ENCODE measurements around the gene TNS2.
A peak's percentile ranks its signal among the peaks of the same experiment; 100 is the strongest.

The TNS2 gene

GRCh38 chr12:53005215-53005985 is 44.5 kb upstream of the TNS2 start:
- no peak for TF ChIP-seq CREB1 (IDR thresholded peaks at IDR 0.05; ENCODE audit: low read depth)
- no peak for TF ChIP-seq MAX (IDR thresholded peaks at IDR 0.05)

- TF ChIP-seq CEBPB (IDR thresholded peaks at IDR 0.05), result peak; percentile 65
- TF ChIP-seq ZBTB7A (IDR thresholded peaks at IDR 0.05; ENCODE audit: low read depth), result no peak; the same call in 1 of the 2 replicates
- TF ChIP-seq FOXM1 (IDR thresholded peaks at IDR 0.05; ENCODE audit: borderline replicate concordance, low read depth), result peak; percentile 33; the same call in 1 of the 2 replicates
- no peak for TF ChIP-seq EP300 (IDR thresholded peaks at IDR 0.05; ENCODE audit: borderline replicate concordance)
- TF ChIP-seq TEAD4 (IDR thresholded peaks at IDR 0.05), result peak; percentile 35
- 0 out of 2 replicates have a peak, but pooled peaks have one; percentile 32 for TF ChIP-seq REST (IDR thresholded peaks at IDR 0.05; ENCODE audit: low read depth)
- TF ChIP-seq USF1 (IDR thresholded peaks at IDR 0.05), result peak; percentile 97
- TF ChIP-seq YY1 (IDR thresholded peaks at IDR 0.05; ENCODE audit: low read depth), result peak; percentile 98
- peak; percentile 97 for TF ChIP-seq MAX (IDR thresholded peaks at IDR 0.05)
- TF ChIP-seq RAD21 (IDR thresholded peaks at IDR 0.05; ENCODE audit: low read depth), result no peak
- TF ChIP-seq EGR1 (IDR thresholded peaks at IDR 0.05), result no peak
- TF ChIP-seq TCF12 (IDR thresholded peaks at IDR 0.05; ENCODE audit: low read depth), result no peak; the same call in none of the 2 replicates
- TF ChIP-seq NFIC (IDR thresholded peaks at IDR 0.05), result peak; percentile 72; the same call in 1 of the 2 replicates
- TF ChIP-seq TAF1 (IDR thresholded peaks at IDR 0.05; ENCODE audit: low read depth), result peak; percentile 99
- peak; percentile 77 for TF ChIP-seq CREB1 (IDR thresholded peaks at IDR 0.05; ENCODE audit: low read depth)
Measured at GRCh38 chr12:53005986-53006809, 43.7 kb upstream of the TNS2 start, which contains the start of gene EIF4B. TSS of gene EIF4B (plus strand) at chr12:53006456. CDS start at chr12:53006484, 28 bp downstream.

GRCh38 chr12:53006810-53007309 is 43.0 kb upstream of the TNS2 start:
- TF ChIP-seq ZBTB7A (IDR thresholded peaks at IDR 0.05; ENCODE audit: low read depth) (no peak), USF1 (IDR thresholded peaks at IDR 0.05) (peak; percentile 76), CREB1 (IDR thresholded peaks at IDR 0.05; ENCODE audit: low read depth) (no peak), TAF1 (IDR thresholded peaks at IDR 0.05; ENCODE audit: low read depth) (no peak), EP300 (IDR thresholded peaks at IDR 0.05; ENCODE audit: borderline replicate concordance) (no peak), TEAD4 (IDR thresholded peaks at IDR 0.05) (no peak), EGR1 (IDR thresholded peaks at IDR 0.05) (no peak), REST (IDR thresholded peaks at IDR 0.05; ENCODE audit: low read depth) (no peak), RAD21 (IDR thresholded peaks at IDR 0.05; ENCODE audit: low read depth) (no peak), MAX (IDR thresholded peaks at IDR 0.05) (peak; percentile 94), FOXM1 (IDR thresholded peaks at IDR 0.05; ENCODE audit: borderline replicate concordance, low read depth) (no peak), CEBPB (IDR thresholded peaks at IDR 0.05) (no peak)

- TF ChIP-seq USF1 (IDR thresholded peaks at IDR 0.05) (no peak), EGR1 (IDR thresholded peaks at IDR 0.05) (no peak), TEAD4 (IDR thresholded peaks at IDR 0.05) (no peak), MAX (IDR thresholded peaks at IDR 0.05) (no peak), CREB1 (IDR thresholded peaks at IDR 0.05; ENCODE audit: low read depth) (no peak), NFIC (IDR thresholded peaks at IDR 0.05) (no peak), YY1 (IDR thresholded peaks at IDR 0.05; ENCODE audit: low read depth) (no peak), RAD21 (IDR thresholded peaks at IDR 0.05; ENCODE audit: low read depth) (no peak), TCF12 (IDR thresholded peaks at IDR 0.05; ENCODE audit: low read depth) (no peak), ZBTB7A (IDR thresholded peaks at IDR 0.05; ENCODE audit: low read depth) (no peak), FOXM1 (IDR thresholded peaks at IDR 0.05; ENCODE audit: borderline replicate concordance, low read depth) (no peak), EP300 (IDR thresholded peaks at IDR 0.05; ENCODE audit: borderline replicate concordance) (no peak), TAF1 (IDR thresholded peaks at IDR 0.05; ENCODE audit: low read depth) (no peak), REST (IDR thresholded peaks at IDR 0.05; ENCODE audit: low read depth) (no peak), CEBPB (IDR thresholded peaks at IDR 0.05) (no peak)
Measured at GRCh38 chr12:53007343-53007742, 42.5 kb upstream of the TNS2 start.
